ELR (cell line): ENCODE results near the gene MATK.
A peak's percentile ranks its signal among the peaks of the same experiment; 100 is the strongest.
"Not testable (repeated sequence)": the region's sequence is repeated elsewhere in the genome, so short reads cannot be mapped to it uniquely, and the experiment has no call there.

Experiments
- DNase-seq: peaks from one replicate; pipeline ENCODE4 v3.0.0-alpha.2; 2015; ENCODE audit warnings: low read depth

Gene MATK

GRCh38 chr19:3770136-3770999 lies 15.8 kb downstream of the MATK start:
- DNase-seq: no peak

- no peak for DNase-seq
Observed at GRCh38 chr19:3769494-3769893, 16.7 kb downstream of the MATK start.

- no peak for DNase-seq
Observed at GRCh38 chr19:3768748-3769099, 17.5 kb downstream of the MATK start.

- DNase-seq: no peak
Observed at GRCh38 chr19:3768015-3768747, 18.0 kb downstream of the MATK start.

- DNase-seq: no peak
Observed at GRCh38 chr19:3767050-3767449, 19.1 kb downstream of the MATK start.

GRCh38 chr19:3766520-3766919 lies 19.7 kb downstream of the MATK start:
- DNase-seq: no peak

- peak; percentile 56 for DNase-seq
Observed at GRCh38 chr19:3765757-3766156, 20.4 kb downstream of the MATK start.

GRCh38 chr19:3765121-3765520 lies 21.1 kb downstream of the MATK start:
- peak; percentile 74 for DNase-seq

- DNase-seq: peak; percentile 98
Observed at GRCh38 chr19:3762501-3763459, 23.4 kb downstream of the MATK start, which contains the start of gene MRPL54. Gene MRPL54, plus strand, starts transcription at chr19:3762682. Its CDS starts 19 bp downstream, at chr19:3762701.

- no peak for DNase-seq
Observed at GRCh38 chr19:3762130-3762473, 24.1 kb downstream of the MATK start.

- peak; percentile 91 for DNase-seq
Observed at GRCh38 chr19:3761382-3762129, 24.6 kb downstream of the MATK start, which contains the start of gene APBA3. Gene APBA3, minus strand, starts transcription at chr19:3761692. Its CDS starts 1,428 bp downstream, at chr19:3760264.

- peak; percentile 32 for DNase-seq
Observed at GRCh38 chr19:3760871-3761361, 25.3 kb downstream of the MATK start.

GRCh38 chr19:3759482-3760254 lies 26.5 kb downstream of the MATK start:
- DNase-seq: no peak

- DNase-seq: not testable (repeated sequence)
Observed at GRCh38 chr19:3758297-3758696, 27.9 kb downstream of the MATK start.

GRCh38 chr19:3757705-3758104 lies 28.5 kb downstream of the MATK start:
- not testable (repeated sequence) for DNase-seq

- DNase-seq: no peak
Observed at GRCh38 chr19:3753631-3754410, 32.4 kb downstream of the MATK start.

GRCh38 chr19:3752492-3752891 lies 33.7 kb downstream of the MATK start:
- no peak for DNase-seq

- no peak for DNase-seq
Observed at GRCh38 chr19:3751236-3751635, 34.9 kb downstream of the MATK start.

GRCh38 chr19:3750211-3750610 lies 36.0 kb downstream of the MATK start:
- DNase-seq: no peak

- DNase-seq: no peak
Observed at GRCh38 chr19:3748965-3749364, 37.2 kb downstream of the MATK start.
